ENCODE data around the gene TRDMT1.

The TRDMT1 gene

GRCh38 chr10:17236468-17237148 lies 35.1 kb upstream of the TRDMT1 start:
- H3K36me3 Mint-ChIP-seq (ENCODE audit: low read depth) = peaks cover 56% of the 10 kb centered on the region
- H3K4me3 Mint-ChIP-seq = no peak overlapping the region
- no peaks in the 10 kb centered on the region for H3K9me3 Mint-ChIP-seq
- no peaks in the 10 kb centered on the region for H3K27me3 Mint-ChIP-seq (ENCODE audit: low read depth)
- H3K27ac Mint-ChIP-seq = no peak overlapping the region
- H3K4me1 Mint-ChIP-seq (ENCODE audit: low read depth) = peaks cover 34% of the 10 kb centered on the region

GRCh38 chr10:17235136-17235535 lies 33.7 kb upstream of the TRDMT1 start:
- no peak overlapping the region for H3K4me3 Mint-ChIP-seq
- peaks cover 40% of the 10 kb centered on the region for H3K4me1 Mint-ChIP-seq (ENCODE audit: low read depth)
- peak overlapping the region; percentile 26 for H3K27ac Mint-ChIP-seq

GRCh38 chr10:17234431-17234945 lies 33.0 kb upstream of the TRDMT1 start:
- peaks cover 40% of the 10 kb centered on the region for H3K4me1 Mint-ChIP-seq (ENCODE audit: low read depth)
- H3K4me3 Mint-ChIP-seq = peak overlapping the region; percentile 49
- H3K27me3 Mint-ChIP-seq (ENCODE audit: low read depth) = no peaks in the 10 kb centered on the region
- peak overlapping the region; percentile 60 for H3K27ac Mint-ChIP-seq
- peaks cover 74% of the 10 kb centered on the region for H3K36me3 Mint-ChIP-seq (ENCODE audit: low read depth)
- H3K9me3 Mint-ChIP-seq = no peaks in the 10 kb centered on the region

More at GRCh38 chr10:17235136-17235535, 33.7 kb upstream of the TRDMT1 start:
- no peaks in the 10 kb centered on the region for H3K27me3 Mint-ChIP-seq (ENCODE audit: low read depth)
- peaks cover 69% of the 10 kb centered on the region for H3K36me3 Mint-ChIP-seq (ENCODE audit: low read depth)
- H3K9me3 Mint-ChIP-seq = no peaks in the 10 kb centered on the region

GRCh38 chr10:17233286-17233991 lies 32.0 kb upstream of the TRDMT1 start:
- H3K4me1 Mint-ChIP-seq (ENCODE audit: low read depth) = peaks cover 40% of the 10 kb centered on the region
- H3K4me3 Mint-ChIP-seq = no peak overlapping the region
- H3K9me3 Mint-ChIP-seq = no peaks in the 10 kb centered on the region
- H3K27me3 Mint-ChIP-seq (ENCODE audit: low read depth) = no peaks in the 10 kb centered on the region
- H3K27ac Mint-ChIP-seq = no peak overlapping the region
- peaks cover 68% of the 10 kb centered on the region for H3K36me3 Mint-ChIP-seq (ENCODE audit: low read depth)

GRCh38 chr10:17232276-17232960 lies 30.9 kb upstream of the TRDMT1 start:
- peak overlapping the region; percentile 31 for H3K27ac Mint-ChIP-seq
- H3K27me3 Mint-ChIP-seq (ENCODE audit: low read depth) = no peaks in the 10 kb centered on the region
- peaks cover 68% of the 10 kb centered on the region for H3K36me3 Mint-ChIP-seq (ENCODE audit: low read depth)
- peaks cover 46% of the 10 kb centered on the region for H3K4me1 Mint-ChIP-seq (ENCODE audit: low read depth)
- peak overlapping the region; percentile 92 for H3K4me3 Mint-ChIP-seq
- H3K9me3 Mint-ChIP-seq = no peaks in the 10 kb centered on the region

- Mint-ChIP-seq H3K36me3 (ENCODE audit: low read depth) (peaks cover 65% of the 10 kb centered on the region), H3K9me3 (no peaks in the 10 kb centered on the region), H3K4me1 (ENCODE audit: low read depth) (peaks cover 52% of the 10 kb centered on the region), H3K4me3 (peak overlapping the region; percentile 92), H3K27me3 (ENCODE audit: low read depth) (no peaks in the 10 kb centered on the region), H3K27ac (peak overlapping the region; percentile 100)
Measured at GRCh38 chr10:17231788-17232187, 30.3 kb upstream of the TRDMT1 start.

GRCh38 chr10:17229967-17230682 lies 28.7 kb upstream of the TRDMT1 start:
- Mint-ChIP-seq H3K9me3 (no peaks in the 10 kb centered on the region), H3K27ac (peak overlapping the region; percentile 100), H3K4me3 (peak overlapping the region; percentile 92), H3K4me1 (ENCODE audit: low read depth) (peaks cover 55% of the 10 kb centered on the region), H3K27me3 (ENCODE audit: low read depth) (no peaks in the 10 kb centered on the region), H3K36me3 (ENCODE audit: low read depth) (peaks cover 56% of the 10 kb centered on the region)

- Mint-ChIP-seq H3K27me3 (ENCODE audit: low read depth) (no peaks in the 10 kb centered on the region), H3K4me3 (peak overlapping the region; percentile 92), H3K4me1 (ENCODE audit: low read depth) (peaks cover 56% of the 10 kb centered on the region), H3K27ac (peak overlapping the region; percentile 100), H3K9me3 (no peaks in the 10 kb centered on the region), H3K36me3 (ENCODE audit: low read depth) (peaks cover 56% of the 10 kb centered on the region)
Measured at GRCh38 chr10:17229717-17229966, 28.2 kb upstream of the TRDMT1 start.

GRCh38 chr10:17229016-17229716 lies 27.7 kb upstream of the TRDMT1 start:
- Mint-ChIP-seq H3K9me3 (no peaks in the 10 kb centered on the region), H3K36me3 (ENCODE audit: low read depth) (peaks cover 52% of the 10 kb centered on the region)

GRCh38 chr10:17228091-17229015 lies 26.9 kb upstream of the TRDMT1 start, which contains the start of gene VIM:
VIM (plus strand) TSS chr10:17228241; CDS start chr10:17229423, 1,182 bp downstream.
- H3K36me3 Mint-ChIP-seq (ENCODE audit: low read depth) = peaks cover 52% of the 10 kb centered on the region
- H3K4me1 Mint-ChIP-seq (ENCODE audit: low read depth) = peaks cover 49% of the 10 kb centered on the region
- peaks cover 6% of the 10 kb centered on the region for H3K27me3 Mint-ChIP-seq (ENCODE audit: low read depth)

More at GRCh38 chr10:17229016-17229716, 27.7 kb upstream of the TRDMT1 start:
- H3K4me3 Mint-ChIP-seq = peak overlapping the region; percentile 92
- peak overlapping the region; percentile 100 for H3K27ac Mint-ChIP-seq
- H3K27me3 Mint-ChIP-seq (ENCODE audit: low read depth) = no peaks in the 10 kb centered on the region
- H3K4me1 Mint-ChIP-seq (ENCODE audit: low read depth) = peaks cover 52% of the 10 kb centered on the region

GRCh38 chr10:17227367-17228090 lies 26.1 kb upstream of the TRDMT1 start:
- peaks cover 52% of the 10 kb centered on the region for H3K36me3 Mint-ChIP-seq (ENCODE audit: low read depth)
- H3K27me3 Mint-ChIP-seq (ENCODE audit: low read depth) = peaks cover 8% of the 10 kb centered on the region

More at GRCh38 chr10:17228091-17229015, 26.9 kb upstream of the TRDMT1 start, which contains the start of gene VIM:
- no peaks in the 10 kb centered on the region for H3K9me3 Mint-ChIP-seq
- H3K4me3 Mint-ChIP-seq = peak within 1 kb of the TSS; percentile 92
- H3K27ac Mint-ChIP-seq = peak within 1 kb of the TSS; percentile 100

GRCh38 chr10:17226891-17227303 lies 25.4 kb upstream of the TRDMT1 start:
- H3K27me3 Mint-ChIP-seq (ENCODE audit: low read depth) = peaks cover 8% of the 10 kb centered on the region
- H3K27ac Mint-ChIP-seq = peak overlapping the region; percentile 100
- peak overlapping the region; percentile 92 for H3K4me3 Mint-ChIP-seq
- H3K9me3 Mint-ChIP-seq = no peaks in the 10 kb centered on the region
- peaks cover 40% of the 10 kb centered on the region for H3K4me1 Mint-ChIP-seq (ENCODE audit: low read depth)
- peaks cover 47% of the 10 kb centered on the region for H3K36me3 Mint-ChIP-seq (ENCODE audit: low read depth)

More at GRCh38 chr10:17227367-17228090, 26.1 kb upstream of the TRDMT1 start:
- Mint-ChIP-seq H3K4me3 (peak overlapping the region; percentile 92), H3K27ac (peak overlapping the region; percentile 100), H3K4me1 (ENCODE audit: low read depth) (peaks cover 46% of the 10 kb centered on the region), H3K9me3 (no peaks in the 10 kb centered on the region)

Measured in T-helper 1 cell treated with Interleukin-12 subunit alpha and Interleukin-12 subunit beta and Interleukin-4 antibody, amounts not matched to agents 30 μg/mL and 1 μg/mL, for 36 hours (primary cell).